ENCODE measurements around the gene PHF2.

The PHF2 gene

GRCh38 chr9:93682155-93682968, 106.0 kb downstream of the PHF2 start:
- peak; percentile 47 for DNase-seq

- DNase-seq: no peak
These were observed 107.1 kb downstream of the PHF2 start for GRCh38 chr9:93683331-93684134.

- DNase-seq: no peak
These were observed 107.9 kb downstream of the PHF2 start for GRCh38 chr9:93684161-93684765.

GRCh38 chr9:93684806-93685543, 108.6 kb downstream of the PHF2 start:
- DNase-seq: no peak

- DNase-seq: no peak
These were observed 109.9 kb downstream of the PHF2 start for GRCh38 chr9:93686127-93686879.

GRCh38 chr9:93686880-93687236, 110.5 kb downstream of the PHF2 start:
- no peak for DNase-seq

- no peak for DNase-seq
These were observed 114.2 kb downstream of the PHF2 start for GRCh38 chr9:93690618-93691017.

- no peak for DNase-seq
These were observed 116.7 kb downstream of the PHF2 start for GRCh38 chr9:93693129-93693528.

- DNase-seq: peak; percentile 81
These were observed 121.2 kb downstream of the PHF2 start for GRCh38 chr9:93697352-93698139.

GRCh38 chr9:93698140-93698908, 121.9 kb downstream of the PHF2 start:
- no peak for DNase-seq

GRCh38 chr9:93699650-93700049, 123.3 kb downstream of the PHF2 start:
- no peak for DNase-seq

GRCh38 chr9:93701494-93702218, 125.3 kb downstream of the PHF2 start:
- no peak for DNase-seq

- no peak for DNase-seq
These were observed 125.9 kb downstream of the PHF2 start for GRCh38 chr9:93702261-93702660.

- DNase-seq: no peak
These were observed 132.1 kb downstream of the PHF2 start for GRCh38 chr9:93708289-93708986.

GRCh38 chr9:93708987-93709302, 132.6 kb downstream of the PHF2 start:
- no peak for DNase-seq

GRCh38 chr9:93709600-93710369, 133.4 kb downstream of the PHF2 start:
- no peak for DNase-seq

GRCh38 chr9:93710370-93710723, 134.0 kb downstream of the PHF2 start:
- DNase-seq: no peak

GRCh38 chr9:93711002-93711401, 134.6 kb downstream of the PHF2 start:
- DNase-seq: no peak

- no peak for DNase-seq
These were observed 136.5 kb downstream of the PHF2 start for GRCh38 chr9:93712896-93713295.

Measured in NCI-H510A (cell line).